ENCODE data around the gene PRDM16. TPM values are rescaled to one million over a fixed set of nuclear protein-coding genes. Genes with fewer than 3 reads are reported as not detected.

Gene PRDM16
- total RNA-seq, 4 donors from 2014 or later, result 0.26 to 7.7 (median 0.35) TPM; not detected in 1

- Histone ChIP-seq H3K4me1 (peaks cover 0 to 14% of the 10 kb centered on the region in 2 donors), H3K27ac (peak overlapping the region; percentile 60 to 69), H3K9me3 (no peaks in the 10 kb centered on the region), H3K27me3 (no peaks in the 10 kb centered on the region), H3K4me3 (peak overlapping the region; percentile 6 to 34), H3K36me3 (no peaks in the 10 kb centered on the region)
- DNase-seq, result peak; percentile 72 to 82
- intact Hi-C loops (cut with DNase I; ENCODE audit: low total_unique reads), result no loop called here
- TF ChIP-seq POLR2A (IDR thresholded peaks at IDR 0.05), result peak in 1 of 2 donors; percentile 2
- TF ChIP-seq CTCF (IDR thresholded peaks at IDR 0.05), result no peak
These were observed 101.8 kb downstream of the PRDM16 start for GRCh38 chr1:3170561-3171453.

GRCh38 chr1:3171761-3172160 is 102.8 kb downstream of the PRDM16 start:
- no peak overlapping the region for H3K4me3 ChIP-seq
- no peaks in the 10 kb centered on the region for H3K36me3 ChIP-seq
- H3K27me3 ChIP-seq, result no peaks in the 10 kb centered on the region
- no peak for DNase-seq
- peak overlapping the region; percentile 60 to 69 for H3K27ac ChIP-seq
- H3K9me3 ChIP-seq, result no peaks in the 10 kb centered on the region
- intact Hi-C loops (cut with DNase I; ENCODE audit: low total_unique reads), result no loop called here
- peaks cover 0 to 14% of the 10 kb centered on the region in 2 donors for H3K4me1 ChIP-seq
- TF ChIP-seq POLR2A (IDR thresholded peaks at IDR 0.05) (no peak), CTCF (IDR thresholded peaks at IDR 0.05) (no peak)

- intact Hi-C loops (cut with DNase I; ENCODE audit: low total_unique reads), result no loop called here
- Histone ChIP-seq H3K36me3 (no peaks in the 10 kb centered on the region), H3K27ac (no peak overlapping the region), H3K9me3 (no peaks in the 10 kb centered on the region), H3K4me1 (peaks cover 0 to 14% of the 10 kb centered on the region in 2 donors), H3K27me3 (no peaks in the 10 kb centered on the region), H3K4me3 (no peak overlapping the region)
- DNase-seq, result no peak
- TF ChIP-seq CTCF (IDR thresholded peaks at IDR 0.05) (no peak), POLR2A (IDR thresholded peaks at IDR 0.05) (no peak)
These were observed 103.7 kb downstream of the PRDM16 start for GRCh38 chr1:3172431-3173380.

- Histone ChIP-seq H3K9me3 (no peaks in the 10 kb centered on the region), H3K27me3 (no peaks in the 10 kb centered on the region), H3K27ac (no peak overlapping the region), H3K36me3 (no peaks in the 10 kb centered on the region), H3K4me3 (no peak overlapping the region), H3K4me1 (peaks cover 0 to 14% of the 10 kb centered on the region in 2 donors)
- no peak for DNase-seq
- TF ChIP-seq POLR2A (IDR thresholded peaks at IDR 0.05), result no peak
- TF ChIP-seq CTCF (IDR thresholded peaks at IDR 0.05), result no peak
- intact Hi-C loops (cut with DNase I; ENCODE audit: low total_unique reads), result no loop called here
These were observed 104.5 kb downstream of the PRDM16 start for GRCh38 chr1:3173381-3173980.

Measured in uterus (tissue), 4 donors.